ENCODE measurements around the gene PARD6A.

The PARD6A gene

DNA sequence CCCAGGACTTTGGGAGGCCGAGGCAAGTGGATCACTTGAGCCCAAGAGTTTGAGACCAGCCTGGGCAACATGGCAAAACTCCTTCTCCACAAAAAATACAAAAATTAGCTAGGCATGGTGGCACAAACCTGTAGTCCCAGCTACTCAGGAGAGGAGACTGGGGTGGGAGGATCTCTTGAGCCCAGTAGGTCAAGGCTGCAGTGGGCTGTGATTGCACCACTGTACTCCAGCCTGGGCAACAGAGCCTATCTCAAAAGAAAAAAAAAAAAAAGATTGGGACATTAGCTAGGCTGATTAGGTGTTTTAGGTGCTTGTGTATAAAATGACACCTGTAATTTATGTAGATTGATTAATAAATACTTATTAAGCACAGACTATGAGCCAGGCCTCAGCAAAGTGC lies 48.3 kb downstream of the PARD6A start:
- TF ChIP-seq, protein P1, sequence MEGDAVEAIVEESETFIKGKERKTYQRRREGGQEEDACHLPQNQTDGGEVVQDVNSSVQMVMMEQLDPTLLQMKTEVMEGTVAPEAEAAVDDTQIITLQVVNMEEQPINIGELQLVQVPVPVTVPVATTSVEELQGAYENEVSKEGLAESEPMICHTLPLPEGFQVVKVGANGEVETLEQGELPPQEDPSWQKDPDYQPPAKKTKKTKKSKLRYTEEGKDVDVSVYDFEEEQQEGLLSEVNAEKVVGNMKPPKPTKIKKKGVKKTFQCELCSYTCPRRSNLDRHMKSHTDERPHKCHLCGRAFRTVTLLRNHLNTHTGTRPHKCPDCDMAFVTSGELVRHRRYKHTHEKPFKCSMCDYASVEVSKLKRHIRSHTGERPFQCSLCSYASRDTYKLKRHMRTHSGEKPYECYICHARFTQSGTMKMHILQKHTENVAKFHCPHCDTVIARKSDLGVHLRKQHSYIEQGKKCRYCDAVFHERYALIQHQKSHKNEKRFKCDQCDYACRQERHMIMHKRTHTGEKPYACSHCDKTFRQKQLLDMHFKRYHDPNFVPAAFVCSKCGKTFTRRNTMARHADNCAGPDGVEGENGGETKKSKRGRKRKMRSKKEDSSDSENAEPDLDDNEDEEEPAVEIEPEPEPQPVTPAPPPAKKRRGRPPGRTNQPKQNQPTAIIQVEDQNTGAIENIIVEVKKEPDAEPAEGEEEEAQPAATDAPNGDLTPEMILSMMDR (IDR thresholded peaks at IDR 0.05; ENCODE audit: low read depth, low read length): no peak
- no peak overlapping the region for H3K4me3 ChIP-seq (ENCODE audit: low read depth, low read length)

DNA sequence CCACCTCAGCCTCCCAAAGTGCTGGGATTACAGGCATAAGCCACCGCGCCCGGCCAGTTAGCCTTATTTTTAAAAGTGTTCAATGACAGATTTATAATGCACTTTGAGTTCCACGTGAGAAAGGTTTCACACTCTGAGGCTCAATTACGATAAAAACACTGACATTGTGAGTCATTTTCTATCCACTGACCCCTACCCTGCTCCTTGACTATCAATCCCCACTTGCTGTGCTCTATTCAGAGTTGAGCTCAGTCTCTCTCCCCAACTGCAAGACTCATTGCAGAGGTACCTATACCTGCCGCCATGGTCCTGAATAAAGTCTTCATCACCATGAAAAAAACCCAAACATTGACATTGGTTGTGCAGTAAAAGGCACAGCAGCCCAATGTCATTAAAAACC lies 49.8 kb downstream of the PARD6A start:
- TF ChIP-seq, protein P1 (IDR thresholded peaks at IDR 0.05; ENCODE audit: low read depth, low read length): no peak
- no peak overlapping the region for H3K4me3 ChIP-seq (ENCODE audit: low read depth, low read length)

Measured in WI38 (cell line).